Measurements from ENCODE around the gene LMNB1. TPM values are rescaled to one million over a fixed set of nuclear protein-coding genes. Genes with fewer than 3 reads are reported as not detected.

Gene LMNB1
- total RNA-seq, 1 experiment from 2014 or later: 31.6 TPM

DNA sequence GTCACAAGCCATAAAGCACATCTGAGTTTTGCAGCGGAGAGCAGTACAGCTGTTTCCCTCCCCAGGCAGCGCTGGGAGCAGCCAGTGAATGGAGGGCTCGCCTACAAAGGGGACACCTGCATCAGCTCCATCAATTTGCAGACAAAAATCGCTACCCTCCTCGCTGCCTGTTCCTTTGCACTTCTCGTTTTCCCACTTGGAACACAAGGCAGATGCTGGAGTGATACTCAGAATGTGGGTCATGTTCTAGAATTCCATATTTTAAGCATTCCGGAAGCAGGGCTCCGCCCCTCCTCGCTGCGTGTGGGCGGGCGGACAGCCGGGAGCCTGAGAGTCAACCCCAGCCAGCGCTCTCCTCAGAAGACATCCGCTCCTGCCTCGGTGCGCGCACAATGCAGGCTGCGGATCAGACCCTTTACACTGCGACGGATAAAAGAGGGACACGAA, 92.1 kb downstream of the LMNB1 start:
- no peaks in the 10 kb centered on the region for H3K27me3 Mint-ChIP-seq (ENCODE audit: insufficient read depth, unreplicated experiment)
- DNase-seq (ENCODE audit: unreplicated experiment): no peak
- no peaks in the 10 kb centered on the region for H3K4me1 Mint-ChIP-seq (ENCODE audit: insufficient read depth, unreplicated experiment)
- no peak overlapping the region for H3K27ac Mint-ChIP-seq (ENCODE audit: low read depth, unreplicated experiment)
- H3K9me3 Mint-ChIP-seq (ENCODE audit: unreplicated experiment): no peaks in the 10 kb centered on the region
- H3K36me3 Mint-ChIP-seq (ENCODE audit: insufficient read depth, unreplicated experiment): peaks cover 9% of the 10 kb centered on the region
- TF ChIP-seq, protein P1, sequence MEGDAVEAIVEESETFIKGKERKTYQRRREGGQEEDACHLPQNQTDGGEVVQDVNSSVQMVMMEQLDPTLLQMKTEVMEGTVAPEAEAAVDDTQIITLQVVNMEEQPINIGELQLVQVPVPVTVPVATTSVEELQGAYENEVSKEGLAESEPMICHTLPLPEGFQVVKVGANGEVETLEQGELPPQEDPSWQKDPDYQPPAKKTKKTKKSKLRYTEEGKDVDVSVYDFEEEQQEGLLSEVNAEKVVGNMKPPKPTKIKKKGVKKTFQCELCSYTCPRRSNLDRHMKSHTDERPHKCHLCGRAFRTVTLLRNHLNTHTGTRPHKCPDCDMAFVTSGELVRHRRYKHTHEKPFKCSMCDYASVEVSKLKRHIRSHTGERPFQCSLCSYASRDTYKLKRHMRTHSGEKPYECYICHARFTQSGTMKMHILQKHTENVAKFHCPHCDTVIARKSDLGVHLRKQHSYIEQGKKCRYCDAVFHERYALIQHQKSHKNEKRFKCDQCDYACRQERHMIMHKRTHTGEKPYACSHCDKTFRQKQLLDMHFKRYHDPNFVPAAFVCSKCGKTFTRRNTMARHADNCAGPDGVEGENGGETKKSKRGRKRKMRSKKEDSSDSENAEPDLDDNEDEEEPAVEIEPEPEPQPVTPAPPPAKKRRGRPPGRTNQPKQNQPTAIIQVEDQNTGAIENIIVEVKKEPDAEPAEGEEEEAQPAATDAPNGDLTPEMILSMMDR (IDR thresholded peaks at IDR 0.05; ENCODE audit: unreplicated experiment): no peak
- no TSS peak for BruUV-seq (replicated peaks)
- ChIA-PET CTCF (interaction anchor here (0.7 kb wide), 1 partner anchor 11 kb away, joined by 4 read pairs; no protein-coding TSS in a partner anchor), POLR2A (no interaction called here)
- intact Hi-C loops (cut with micrococcal nuclease): no loop called here
- H3K4me3 Mint-ChIP-seq (ENCODE audit: unreplicated experiment): no peak overlapping the region

DNA sequence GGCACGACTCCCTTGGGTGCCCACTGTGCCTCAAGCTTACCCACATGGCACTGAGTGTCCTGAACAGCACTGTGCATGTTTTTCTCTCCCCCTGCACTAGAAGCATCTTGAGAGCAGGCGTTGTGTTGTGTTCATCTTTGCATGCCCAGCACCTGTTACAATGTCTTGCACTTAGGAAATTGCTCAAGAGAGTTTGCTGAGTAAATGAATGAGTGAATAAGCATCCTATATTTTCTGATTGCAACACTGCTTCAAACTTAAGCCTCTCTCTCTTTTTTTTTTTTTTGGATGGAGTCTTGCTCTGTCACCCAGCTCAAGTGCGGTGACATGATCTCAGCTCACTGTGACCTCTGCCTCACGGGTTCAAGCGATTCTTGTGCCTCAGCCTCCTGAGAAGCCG, 94.5 kb downstream of the LMNB1 start:
- H3K4me1 Mint-ChIP-seq (ENCODE audit: insufficient read depth, unreplicated experiment): no peaks in the 10 kb centered on the region
- no TSS peak for BruUV-seq (replicated peaks)
- H3K4me3 Mint-ChIP-seq (ENCODE audit: unreplicated experiment): no peak overlapping the region
- no peaks in the 10 kb centered on the region for H3K9me3 Mint-ChIP-seq (ENCODE audit: unreplicated experiment)
- no peak overlapping the region for H3K27ac Mint-ChIP-seq (ENCODE audit: low read depth, unreplicated experiment)
- intact Hi-C loops (cut with micrococcal nuclease): no loop called here
- TF ChIP-seq, protein P1 (IDR thresholded peaks at IDR 0.05; ENCODE audit: unreplicated experiment): no peak
- ChIA-PET CTCF (interaction anchor here (1.2 kb wide), 1 partner anchor 23 kb away, joined by 3 read pairs; no protein-coding TSS in a partner anchor), POLR2A (interaction anchor here (0.6 kb wide), 2 partner anchors 36 to 245 kb away, joined by 3 read pairs; no protein-coding TSS in a partner anchor)
- peaks cover 9% of the 10 kb centered on the region for H3K36me3 Mint-ChIP-seq (ENCODE audit: insufficient read depth, unreplicated experiment)
- H3K27me3 Mint-ChIP-seq (ENCODE audit: insufficient read depth, unreplicated experiment): no peaks in the 10 kb centered on the region
- peak; percentile 56 for DNase-seq (ENCODE audit: unreplicated experiment)

DNA sequence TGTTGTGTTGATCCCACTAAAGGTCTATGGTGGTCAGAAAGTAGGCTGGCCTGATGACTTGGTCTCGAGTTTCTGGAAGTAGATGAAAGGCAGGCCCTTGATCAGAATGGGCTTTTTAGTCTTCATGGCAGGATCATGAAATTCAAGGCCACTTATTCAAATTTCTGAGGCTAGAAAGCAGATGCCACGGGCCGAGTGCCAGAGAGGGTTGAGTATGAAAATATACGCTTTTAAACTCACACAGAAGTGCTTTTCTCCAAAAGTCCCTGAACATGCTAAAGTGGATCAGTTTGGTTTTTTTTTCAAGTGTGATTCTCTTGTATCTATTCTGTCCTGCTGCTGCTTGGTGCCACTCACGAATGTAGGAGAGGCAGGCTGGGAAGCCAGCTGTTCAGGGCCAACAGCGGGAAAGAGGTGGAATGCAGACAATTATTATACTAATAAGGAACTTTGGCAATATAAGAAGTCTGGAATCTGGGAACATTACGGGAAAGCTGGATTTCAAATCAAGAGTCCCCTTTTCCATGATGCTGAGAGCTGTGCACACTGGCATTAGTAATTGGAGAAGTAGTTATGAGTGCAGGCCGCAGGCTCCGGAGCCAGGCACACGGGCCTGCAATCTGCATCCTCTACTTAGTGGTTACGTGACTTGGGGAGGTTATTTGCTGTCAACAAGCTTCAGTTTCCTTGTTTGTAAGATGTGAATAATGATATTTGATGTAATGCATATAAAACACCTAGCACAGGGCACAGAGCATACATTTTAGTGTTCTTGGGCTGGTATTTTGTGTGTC, 95.8 kb downstream of the LMNB1 start:
- H3K9me3 Mint-ChIP-seq (ENCODE audit: unreplicated experiment): no peaks in the 10 kb centered on the region
- ChIA-PET CTCF (no interaction called here), POLR2A (no interaction called here)
- DNase-seq (ENCODE audit: unreplicated experiment): no peak
- BruUV-seq (replicated peaks): no TSS peak
- intact Hi-C loops (cut with micrococcal nuclease): no loop called here
- H3K4me3 Mint-ChIP-seq (ENCODE audit: unreplicated experiment): no peak overlapping the region
- H3K27ac Mint-ChIP-seq (ENCODE audit: low read depth, unreplicated experiment): no peak overlapping the region
- TF ChIP-seq, protein P1 (IDR thresholded peaks at IDR 0.05; ENCODE audit: unreplicated experiment): no peak
- H3K36me3 Mint-ChIP-seq (ENCODE audit: insufficient read depth, unreplicated experiment): peaks cover 9% of the 10 kb centered on the region
- H3K27me3 Mint-ChIP-seq (ENCODE audit: insufficient read depth, unreplicated experiment): no peaks in the 10 kb centered on the region
- no peaks in the 10 kb centered on the region for H3K4me1 Mint-ChIP-seq (ENCODE audit: insufficient read depth, unreplicated experiment)

DNA sequence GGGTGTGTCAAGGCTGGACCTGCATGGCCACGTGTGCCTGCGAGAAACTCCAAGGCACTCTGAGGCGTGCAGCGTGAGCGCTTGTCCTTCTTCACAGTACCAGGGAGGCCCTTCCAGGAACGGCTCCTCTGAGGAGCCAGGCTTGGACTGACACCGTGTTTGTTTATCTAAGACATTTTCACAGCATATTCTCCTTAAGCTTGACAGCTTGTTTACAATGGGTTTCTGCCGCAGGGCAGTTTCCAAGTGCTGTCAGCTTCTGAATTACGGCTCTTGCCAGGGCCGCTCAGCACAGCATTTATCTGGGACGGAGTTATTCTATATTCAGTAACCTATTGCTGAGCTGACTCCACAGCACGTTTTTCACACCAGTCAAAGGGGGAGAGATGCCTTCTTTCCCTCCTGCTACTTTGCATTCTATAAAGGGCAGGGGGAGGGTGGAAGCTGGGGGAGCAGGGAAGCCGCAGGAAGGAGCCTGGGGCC, 98.4 kb downstream of the LMNB1 start:
- TF ChIP-seq, protein P1 (IDR thresholded peaks at IDR 0.05; ENCODE audit: unreplicated experiment): no peak
- no peak overlapping the region for H3K27ac Mint-ChIP-seq (ENCODE audit: low read depth, unreplicated experiment)
- H3K4me3 Mint-ChIP-seq (ENCODE audit: unreplicated experiment): no peak overlapping the region
- BruUV-seq (replicated peaks): no TSS peak
- no peaks in the 10 kb centered on the region for H3K27me3 Mint-ChIP-seq (ENCODE audit: insufficient read depth, unreplicated experiment)
- ChIA-PET CTCF (interaction anchor here (0.6 kb wide), 1 partner anchor 368 kb away, joined by 3 read pairs; no protein-coding TSS in a partner anchor), POLR2A (interaction anchor here (0.6 kb wide), 1 partner anchor 10 kb away, joined by 3 read pairs; no protein-coding TSS in a partner anchor)
- H3K4me1 Mint-ChIP-seq (ENCODE audit: insufficient read depth, unreplicated experiment): no peaks in the 10 kb centered on the region
- DNase-seq (ENCODE audit: unreplicated experiment): no peak
- H3K36me3 Mint-ChIP-seq (ENCODE audit: insufficient read depth, unreplicated experiment): peaks cover 5% of the 10 kb centered on the region
- intact Hi-C loops (cut with micrococcal nuclease): no loop called here
- H3K9me3 Mint-ChIP-seq (ENCODE audit: unreplicated experiment): no peaks in the 10 kb centered on the region
